H1 (cell line): ENCODE results near the gene UMAD1.

ENCODE experiments used
- CTCF ChIP-seq, 3 experiments: IDR thresholded peaks; 1 replicate in 2 of 3; 2 replicates in 1 of 3; pipeline versions ENCODE4 v1.5.1 to v1.6.1; 2011; ENCODE audit warnings: low read length in 3 of 3, mild to moderate bottlenecking in 3 of 3, inconsistent platforms in 2 of 3, low read depth in 1 of 3, moderate library complexity in 1 of 3; ENCODE audit not compliant: insufficient read depth in 1 of 3; ENCODE audit errors: control extremely low read depth in 1 of 3
- GABPA ChIP-seq: IDR thresholded peaks from 2 replicates; pipeline ENCODE4 v1.6.1; 2011; ENCODE audit warnings: mild to moderate bottlenecking, low read length, moderate library complexity, borderline replicate concordance; ENCODE audit not compliant: insufficient read depth
- JUND ChIP-seq: IDR thresholded peaks from 2 replicates; pipeline ENCODE4 v1.6.1; 2011; ENCODE audit warnings: mild to moderate bottlenecking, improper control_type of control experiment, low read length
- PHF8 ChIP-seq: fragments of 200-600 bp; sonication (generic); conservative IDR thresholded peaks from 2 replicates; pipeline ENCODE4 v1.7.1; 2012; ENCODE audit warnings: low read depth, mild to moderate bottlenecking, inconsistent platforms, low read length, moderate library complexity
- POLR2AphosphoS5 ChIP-seq: IDR thresholded peaks from 2 replicates; pipeline ENCODE4 v1.6.1; 2011; ENCODE audit warnings: low read depth, low read length
- RAD21 ChIP-seq, 2 experiments: IDR thresholded peaks in 1 of 2; conservative IDR thresholded peaks in 1 of 2; 2 replicates each; pipeline ENCODE4 v1.6.1; 2011; ENCODE audit warnings: low read depth in 2 of 2, low read length in 2 of 2, improper control_type of control experiment in 1 of 2, inconsistent platforms in 1 of 2, mild to moderate bottlenecking in 1 of 2, moderate library complexity in 1 of 2
- SRF ChIP-seq: IDR thresholded peaks from 2 replicates; pipeline ENCODE4 v1.6.1; 2011; ENCODE audit warnings: mild to moderate bottlenecking, low read depth, low read length, moderate library complexity
- TAF7 ChIP-seq: optimal IDR thresholded peaks from 2 replicates; pipeline ENCODE3; 2011; ENCODE audit warnings: low read depth, mild to moderate bottlenecking, inconsistent platforms, low read length, moderate library complexity, borderline replicate concordance
- YY1 ChIP-seq: IDR thresholded peaks from 2 replicates; pipeline ENCODE4 v1.6.1; 2011; ENCODE audit warnings: low read depth, mild to moderate bottlenecking, low read length

DNA sequence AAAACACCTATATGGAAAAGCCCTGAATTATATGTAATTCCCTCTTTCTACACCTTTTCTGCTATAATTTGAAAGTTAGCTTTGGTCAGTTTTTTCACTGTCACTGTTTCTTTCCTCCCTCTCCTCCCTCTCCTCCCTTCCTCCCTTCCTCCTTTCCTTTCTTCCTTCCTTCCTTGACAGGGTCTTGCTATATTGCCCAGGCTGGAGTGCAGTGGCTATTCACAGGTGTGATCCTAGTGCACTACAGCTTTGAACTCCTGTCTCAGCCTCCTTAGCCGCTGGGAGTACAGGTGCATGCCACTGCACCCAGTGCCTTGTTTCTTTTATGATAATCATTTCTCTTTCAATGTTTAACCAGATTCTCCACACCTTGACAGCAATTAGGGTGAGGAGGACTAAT is 22.1 kb upstream of the UMAD1 start:
- no peak for TF ChIP-seq JUND
- TF ChIP-seq TAF7 = no peak
- TF ChIP-seq CTCF (IDR thresholded peaks at IDR 0.05; ENCODE audit: control extremely low read depth in 1 of 3, insufficient read depth in 1 of 3, low read depth in 1 of 3, low read length in 3 of 3) = no peak
- TF ChIP-seq SRF = no peak
- no peak for TF ChIP-seq RAD21 (IDR thresholded peaks at IDR 0.05 in 1 of 2, conservative IDR thresholded peaks at IDR 0.05 in 1 of 2; ENCODE audit: low read depth in 2 of 2, low read length in 2 of 2)
- no peak for TF ChIP-seq POLR2AphosphoS5
- TF ChIP-seq YY1 = no peak
- no peak for TF ChIP-seq PHF8
- TF ChIP-seq GABPA = no peak
